GM19328 (cell line): ENCODE data around the gene FMNL2.
"Not testable (repeated sequence)": the region's sequence is repeated elsewhere in the genome, so short reads cannot be mapped to it uniquely, and the experiment has no call there.

Source experiments
- ATAC-seq: cut with Tn5 transposase; IDR thresholded peaks from one replicate; pipeline ENCODE4 v1.9.1; 2021; ENCODE audit warnings: mild to moderate bottlenecking, moderate library complexity; ENCODE audit not compliant: unreplicated experiment

FMNL2 gene

DNA sequence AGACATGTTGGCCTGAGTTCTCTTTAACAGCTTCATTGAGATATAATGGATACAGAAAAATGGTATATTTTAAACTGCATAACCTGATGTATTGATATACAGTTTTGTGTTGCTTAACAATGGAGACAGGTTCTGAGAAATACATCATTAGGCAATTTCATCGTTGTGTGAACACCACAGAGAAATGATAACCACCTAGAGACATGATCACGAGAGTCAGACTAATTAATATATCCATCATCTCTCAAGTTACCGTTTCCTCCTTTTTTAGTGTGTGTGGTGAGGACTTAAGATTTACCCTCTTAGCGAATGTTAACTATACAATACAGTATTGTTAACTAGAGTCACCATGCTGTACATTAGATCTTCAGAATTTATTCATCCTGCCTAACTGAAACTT, 178.1 kb downstream of the FMNL2 start:
- ATAC-seq = no peak

DNA sequence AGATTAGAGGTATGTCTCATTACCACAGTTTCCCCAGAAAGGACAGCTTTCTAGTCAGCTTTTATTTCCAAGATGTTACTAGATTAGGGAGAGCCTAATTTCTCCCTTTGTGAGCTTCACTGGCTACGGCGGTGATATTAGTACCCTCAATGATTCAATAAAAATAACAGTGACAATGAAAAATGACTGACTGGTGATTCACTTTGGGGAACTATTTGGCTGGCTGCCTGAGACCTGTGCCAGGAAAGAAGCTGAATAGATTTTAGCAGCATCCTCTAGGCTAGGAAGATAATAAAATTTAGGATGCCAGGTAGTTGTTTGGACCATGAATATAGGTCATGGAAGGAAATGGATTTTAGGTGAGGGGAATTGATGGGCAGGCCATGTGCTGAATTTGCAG, 178.7 kb downstream of the FMNL2 start:
- no peak for ATAC-seq

DNA sequence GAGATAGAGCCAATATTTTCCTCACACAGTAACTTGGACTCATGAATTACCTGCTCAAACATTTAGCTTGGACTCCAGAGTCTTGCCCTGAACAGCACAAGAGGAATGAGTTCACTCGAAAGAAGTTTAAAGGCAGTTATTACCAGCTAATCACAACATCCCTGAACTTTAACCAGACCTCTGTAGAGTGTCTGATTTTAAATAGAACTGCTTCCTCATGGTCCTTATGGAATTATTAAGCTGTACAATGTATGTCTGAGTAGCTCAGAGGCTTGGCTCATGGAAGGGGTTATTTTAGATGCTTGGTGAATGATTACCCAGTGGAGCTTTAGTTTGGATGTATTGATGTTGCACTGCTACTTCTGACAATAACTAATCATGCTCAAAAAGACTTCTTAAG, 183.1 kb downstream of the FMNL2 start:
- ATAC-seq = no peak

GRCh38 chr2:152518641-152519580, 183.9 kb downstream of the FMNL2 start:
- no peak for ATAC-seq

DNA sequence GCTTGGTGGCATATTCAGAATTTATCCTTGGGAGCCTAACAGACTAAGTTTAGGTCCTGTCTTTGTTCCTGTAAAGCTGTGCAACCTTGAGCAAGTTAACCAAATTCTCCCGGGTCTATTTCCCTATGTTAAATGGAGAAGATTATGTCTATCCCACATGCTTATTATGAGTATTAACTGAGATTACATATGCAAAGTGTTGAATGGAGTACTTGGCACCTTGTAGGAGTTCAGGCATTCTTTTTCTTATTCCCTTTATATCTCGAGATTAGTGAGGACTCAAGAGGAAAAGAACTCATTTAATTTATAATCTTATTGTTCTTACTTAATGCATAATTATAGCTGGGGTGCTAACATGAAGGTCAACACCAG, 184.6 kb downstream of the FMNL2 start:
- no peak for ATAC-seq

- no peak for ATAC-seq
Observed at GRCh38 chr2:152520759-152521158, 185.8 kb downstream of the FMNL2 start.

- ATAC-seq = not testable (repeated sequence)
Observed at GRCh38 chr2:152522446-152522845, 187.5 kb downstream of the FMNL2 start.

GRCh38 chr2:152523091-152523490, 188.1 kb downstream of the FMNL2 start:
- no peak for ATAC-seq

GRCh38 chr2:152525277-152525838, 190.4 kb downstream of the FMNL2 start:
- no peak for ATAC-seq

DNA sequence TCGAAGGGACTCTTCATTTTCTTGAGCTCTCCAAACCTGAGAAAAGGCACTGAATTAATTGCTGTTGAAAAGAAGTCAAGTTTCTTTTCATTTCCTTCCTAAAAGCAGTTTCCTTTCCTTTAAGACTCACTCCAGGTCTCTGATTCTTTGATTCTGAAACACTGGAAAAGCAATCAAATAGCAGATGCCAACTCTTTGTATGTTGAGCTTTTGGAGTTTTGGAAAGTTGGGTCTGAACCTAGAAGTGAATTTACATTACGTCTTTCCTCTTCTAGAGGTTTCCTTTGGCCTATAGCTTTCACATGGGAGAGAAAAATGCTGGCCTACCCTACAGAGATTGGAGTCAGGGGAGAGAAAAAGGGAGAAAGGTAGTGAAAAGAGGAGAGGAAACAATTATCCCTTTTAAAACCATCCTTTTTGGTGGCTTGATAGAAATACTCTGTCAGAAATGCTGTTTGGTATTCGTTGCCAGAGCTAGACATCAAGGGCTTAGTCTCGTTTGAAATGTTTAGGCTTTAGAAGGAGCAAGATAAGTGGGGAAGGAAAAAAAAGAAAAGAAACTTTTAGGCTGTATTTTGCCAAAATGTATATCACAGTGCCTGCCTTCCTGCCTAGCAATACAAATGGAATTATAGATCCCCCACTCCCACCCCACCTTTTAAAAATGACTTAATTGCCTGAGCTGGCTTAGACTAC, 194.6 kb downstream of the FMNL2 start:
- ATAC-seq = no peak

GRCh38 chr2:152532241-152532640, 197.3 kb downstream of the FMNL2 start:
- no peak for ATAC-seq

DNA sequence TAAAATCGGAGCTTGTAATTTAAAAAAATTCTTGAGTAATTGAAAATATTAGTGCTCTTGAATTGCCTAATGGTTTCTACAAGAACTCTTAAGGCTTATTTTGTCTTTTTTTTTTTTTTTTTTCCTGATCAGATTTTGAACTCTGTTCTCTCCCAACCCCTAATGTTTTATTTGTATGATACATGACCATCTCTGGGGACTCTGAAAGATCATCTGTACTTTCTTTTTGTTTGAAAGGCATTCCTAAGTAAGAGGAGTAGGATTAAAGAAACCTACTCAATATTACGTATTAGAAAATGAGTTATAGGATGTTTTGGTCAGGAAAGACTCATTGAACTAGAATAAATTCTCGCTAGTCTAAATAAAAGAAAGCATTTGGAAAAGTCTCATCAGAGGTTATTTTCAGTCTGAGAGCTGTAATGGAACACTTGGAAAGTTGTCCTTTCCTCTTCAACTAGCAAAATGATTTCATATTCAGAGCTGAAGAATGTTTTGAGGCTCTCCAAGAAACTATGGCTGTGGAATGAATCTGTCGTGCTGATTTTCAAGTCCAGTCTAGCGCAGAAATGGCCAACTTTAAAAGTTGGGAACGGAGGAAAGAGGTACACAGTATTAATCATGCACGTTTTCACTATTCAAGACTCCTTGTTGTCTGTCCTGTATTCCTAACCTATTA, 199.6 kb downstream of the FMNL2 start:
- no peak for ATAC-seq

DNA sequence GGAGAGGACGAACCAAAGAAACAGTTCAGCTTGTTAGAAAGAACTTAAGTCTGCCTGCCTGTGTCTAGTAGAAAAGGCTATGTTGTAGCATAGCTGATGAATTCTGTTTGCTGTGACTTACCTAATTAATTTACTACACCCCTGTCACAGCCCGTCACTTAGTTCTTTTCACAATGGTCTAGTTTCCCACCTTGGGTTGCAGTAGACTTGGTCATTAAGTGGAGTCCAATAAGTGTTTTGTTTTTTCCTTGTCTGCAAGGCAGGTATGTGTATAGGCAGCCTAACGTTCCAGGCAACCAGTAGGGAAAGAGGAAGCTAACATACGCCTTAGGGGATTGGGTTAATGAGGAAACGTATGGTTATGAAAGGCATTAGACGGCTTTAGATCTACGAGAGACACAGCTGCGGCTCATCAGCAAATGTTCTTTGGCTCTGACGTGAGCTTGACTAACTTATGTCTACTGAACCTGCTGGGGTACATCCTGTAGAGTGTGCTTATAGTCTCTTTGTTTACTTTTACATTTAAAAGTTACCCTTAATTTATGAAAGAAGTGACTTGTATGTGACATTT, 202.2 kb downstream of the FMNL2 start:
- no peak for ATAC-seq

GRCh38 chr2:152539424-152539823, 204.4 kb downstream of the FMNL2 start:
- no peak for ATAC-seq

DNA sequence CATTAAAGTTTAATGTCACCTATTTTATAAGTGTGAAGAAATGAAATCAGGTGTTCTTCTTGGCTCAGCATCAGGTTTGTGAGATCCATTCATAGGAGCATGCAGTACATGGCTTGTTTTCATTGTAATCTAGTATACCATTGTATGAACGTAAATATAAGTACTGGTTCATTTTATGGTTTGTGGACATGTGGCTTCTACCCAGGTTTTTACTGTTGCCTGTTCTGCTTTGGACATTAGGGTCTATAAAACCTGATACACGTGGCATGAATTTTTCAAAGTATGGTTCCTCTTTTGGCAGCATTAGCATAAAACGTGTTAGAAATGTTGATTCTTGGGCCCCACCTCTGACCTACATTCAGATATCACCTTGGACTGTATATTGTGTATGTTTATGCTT, 206.7 kb downstream of the FMNL2 start:
- no peak for ATAC-seq

GRCh38 chr2:152542337-152542994, 207.5 kb downstream of the FMNL2 start:
- ATAC-seq = no peak

- ATAC-seq = no peak
Observed at GRCh38 chr2:152542995-152543481, 208.1 kb downstream of the FMNL2 start.

GRCh38 chr2:152543717-152544116, 208.7 kb downstream of the FMNL2 start:
- ATAC-seq = no peak

GRCh38 chr2:152544638-152545037, 209.7 kb downstream of the FMNL2 start:
- no peak for ATAC-seq

- ATAC-seq = no peak
Observed at GRCh38 chr2:152546230-152546837, 211.4 kb downstream of the FMNL2 start.
